OCI-LY3 (cell line): ENCODE results near the gene COL4A2.

Source experiments
- H2AFZ ChIP-seq: fragments of 200-600, 300-600 bp; shearing (Covaris generic); 2 replicates; pipeline ENCODE4 v1.6.0; 2014; ENCODE audit warnings: antibody characterized with exemption, low read depth, low read length
- H3K27ac ChIP-seq: fragments of 200-600, 300-600 bp; sonication (generic); 2 replicates; pipeline ENCODE4 v1.5.1; 2014; ENCODE audit warnings: mild to moderate bottlenecking, low read length, moderate library complexity, mixed read lengths
- H3K27me3 ChIP-seq: fragments of 200-600, 300-600 bp; sonication (generic); 2 replicates; pipeline ENCODE4 v1.6.1; 2014; ENCODE audit warnings: low read depth, low read length, mixed read lengths
- H3K36me3 ChIP-seq: fragments of 200-600, 300-600 bp; sonication (generic); replicated peaks from 2 replicates; pipeline ENCODE3; 2014; ENCODE audit warnings: low read depth, low read length, mixed read lengths
- H3K4me1 ChIP-seq: fragments of 300-600, 200-600 bp; sonication (generic); 2 replicates; pipeline ENCODE4 v1.6.1; 2014; ENCODE audit warnings: low read length, mixed read lengths
- H3K4me2 ChIP-seq: fragments of 200-600, 300-600 bp; sonication (generic); 2 replicates; pipeline ENCODE4 v1.6.1; 2014; ENCODE audit warnings: low read length, mixed read lengths
- H3K4me3 ChIP-seq: fragments of 300-600, 200-600 bp; sonication (generic); 2 replicates; pipeline ENCODE4 v1.5.1; 2014; ENCODE audit warnings: antibody characterized with exemption, mild to moderate bottlenecking, low read length, moderate library complexity
- H3K79me2 ChIP-seq: fragments of 300-600, 200-600 bp; shearing (Covaris generic); 2 replicates; pipeline ENCODE4 v1.6.1; 2014; ENCODE audit warnings: mild to moderate bottlenecking, low read length, mixed read lengths
- H3K9ac ChIP-seq: fragments of 300-600, 200-600 bp; shearing (Covaris generic); 2 replicates; pipeline ENCODE4 v1.6.0; 2014; ENCODE audit warnings: mild to moderate bottlenecking, low read length, moderate library complexity
- H3K9me3 ChIP-seq: fragments of 200-600, 300-600 bp; shearing (Covaris generic); 2 replicates; pipeline ENCODE4 v1.6.1; 2014; ENCODE audit warnings: low read length, mixed read lengths; ENCODE audit not compliant: insufficient read depth
- H4K20me1 ChIP-seq: fragments of 200-600, 300-600 bp; sonication (generic); 2 replicates; pipeline ENCODE4 v1.6.1; 2016; ENCODE audit warnings: low read length, mixed read lengths; ENCODE audit not compliant: insufficient read depth
- CTCF ChIP-seq: fragments of 200-600, 300-600 bp; sonication (generic); IDR thresholded peaks from 2 replicates; pipeline ENCODE4 v1.5.1; 2014; ENCODE audit warnings: antibody characterized with exemption, low read length, low read depth
- EZH2phosphoT487 ChIP-seq: fragments of 200-600 bp; shearing (Covaris generic); IDR thresholded peaks from 2 replicates; pipeline ENCODE4 v1.6.1; 2018; ENCODE audit warnings: antibody characterized with exemption, mixed run types, low read depth

COL4A2 gene

GRCh38 chr13:110334256-110334655 lies 27.2 kb downstream of the COL4A2 start:
- no peak for TF ChIP-seq CTCF
- no peak for TF ChIP-seq EZH2phosphoT487
- Histone ChIP-seq H3K9me3 (peaks cover 5% of the 10 kb centered on the region; the same call in 1 of the 2 replicates), H2AFZ (no peak overlapping the region), H3K36me3 (no peaks in the 10 kb centered on the region), H3K4me1 (no peaks in the 10 kb centered on the region), H4K20me1 (no peaks in the 10 kb centered on the region), H3K4me2 (no peak overlapping the region), H3K79me2 (no peaks in the 10 kb centered on the region), H3K9ac (no peak overlapping the region), H3K27me3 (peaks cover 10% of the 10 kb centered on the region; the same call in 1 of the 2 replicates), H3K27ac (no peak overlapping the region), H3K4me3 (no peak overlapping the region)

DNA sequence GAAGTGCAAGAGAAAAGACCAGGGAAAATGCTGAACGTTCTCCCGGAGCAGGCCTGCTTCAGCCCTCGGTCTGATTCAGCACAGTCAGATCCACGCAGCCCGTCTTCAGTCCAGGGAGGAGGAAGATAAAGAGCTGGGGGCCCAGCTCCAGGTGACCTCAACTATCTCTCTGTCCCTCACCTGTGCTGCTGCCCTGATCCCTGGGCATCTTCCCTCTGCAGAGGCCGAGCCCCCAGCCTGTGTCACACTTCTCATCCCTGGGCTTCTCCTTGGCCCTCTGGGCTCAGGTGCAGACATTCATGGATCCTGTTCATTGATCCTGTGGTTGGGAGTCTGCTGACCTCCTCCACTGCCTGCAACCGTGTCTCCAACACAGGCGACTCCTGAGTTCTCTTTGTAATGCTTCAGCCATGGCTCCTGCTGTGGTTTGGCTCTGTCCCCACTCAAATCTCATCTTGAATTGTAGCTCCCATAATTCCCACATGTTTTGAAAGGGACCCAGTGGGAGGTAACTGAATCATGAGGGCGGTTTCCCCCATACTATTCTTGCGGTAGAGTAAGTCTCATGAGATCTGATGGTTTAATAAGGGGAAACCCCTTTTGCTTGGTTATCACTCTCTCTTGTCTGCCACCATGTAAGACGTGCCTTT lies 27.9 kb downstream of the COL4A2 start:
- H3K27ac ChIP-seq = no peak overlapping the region
- peaks cover 5% of the 10 kb centered on the region; the same call in 1 of the 2 replicates for H3K9me3 ChIP-seq
- H3K79me2 ChIP-seq = no peaks in the 10 kb centered on the region
- H3K9ac ChIP-seq = no peak overlapping the region
- H3K4me1 ChIP-seq = no peaks in the 10 kb centered on the region
- H3K36me3 ChIP-seq = no peaks in the 10 kb centered on the region
- no peak for TF ChIP-seq EZH2phosphoT487
- TF ChIP-seq CTCF = no peak
- H3K4me2 ChIP-seq = no peak overlapping the region
- H2AFZ ChIP-seq = no peak overlapping the region
- H4K20me1 ChIP-seq = no peaks in the 10 kb centered on the region
- no peak overlapping the region for H3K4me3 ChIP-seq
- peaks cover 5% of the 10 kb centered on the region; the same call in 1 of the 2 replicates for H3K27me3 ChIP-seq

GRCh38 chr13:110336108-110336507 lies 29.0 kb downstream of the COL4A2 start:
- H3K36me3 ChIP-seq = no peaks in the 10 kb centered on the region
- H3K79me2 ChIP-seq = no peaks in the 10 kb centered on the region

GRCh38 chr13:110336681-110337080 lies 29.6 kb downstream of the COL4A2 start:
- H4K20me1 ChIP-seq = no peaks in the 10 kb centered on the region
- no peak overlapping the region for H2AFZ ChIP-seq
- H3K9me3 ChIP-seq = peaks cover 5% of the 10 kb centered on the region; the same call in 1 of the 2 replicates
- TF ChIP-seq EZH2phosphoT487 = no peak
- no peak for TF ChIP-seq CTCF
- peaks cover 6% of the 10 kb centered on the region; the same call in 1 of the 2 replicates for H3K27me3 ChIP-seq
- no peaks in the 10 kb centered on the region for H3K36me3 ChIP-seq
- no peak overlapping the region for H3K4me2 ChIP-seq
- H3K27ac ChIP-seq = no peak overlapping the region
- no peaks in the 10 kb centered on the region for H3K4me1 ChIP-seq
- no peak overlapping the region for H3K4me3 ChIP-seq
- no peaks in the 10 kb centered on the region for H3K79me2 ChIP-seq
- no peak overlapping the region for H3K9ac ChIP-seq

More at GRCh38 chr13:110336108-110336507, 29.0 kb downstream of the COL4A2 start:
- H2AFZ ChIP-seq = no peak overlapping the region
- no peak overlapping the region for H3K9ac ChIP-seq
- H3K4me1 ChIP-seq = no peaks in the 10 kb centered on the region
- no peak overlapping the region for H3K4me3 ChIP-seq
- TF ChIP-seq EZH2phosphoT487 (no peak), CTCF (no peak)
- H3K4me2 ChIP-seq = no peak overlapping the region
- no peaks in the 10 kb centered on the region for H4K20me1 ChIP-seq
- peaks cover 6% of the 10 kb centered on the region; the same call in 1 of the 2 replicates for H3K27me3 ChIP-seq
- H3K9me3 ChIP-seq = peaks cover 5% of the 10 kb centered on the region; the same call in 1 of the 2 replicates
- no peak overlapping the region for H3K27ac ChIP-seq
